ENCODE data around the gene TCERG1L. TPM values are rescaled to one million over a fixed set of nuclear protein-coding genes. Genes with fewer than 3 reads are reported as not detected.
"Not testable (repeated sequence)": the region's sequence is repeated elsewhere in the genome, so short reads cannot be mapped to it uniquely, and the experiment has no call there.

The TCERG1L gene
- polyA plus RNA-seq, 3 donors: 0.03 to 0.16 TPM; not detected in 1

DNA sequence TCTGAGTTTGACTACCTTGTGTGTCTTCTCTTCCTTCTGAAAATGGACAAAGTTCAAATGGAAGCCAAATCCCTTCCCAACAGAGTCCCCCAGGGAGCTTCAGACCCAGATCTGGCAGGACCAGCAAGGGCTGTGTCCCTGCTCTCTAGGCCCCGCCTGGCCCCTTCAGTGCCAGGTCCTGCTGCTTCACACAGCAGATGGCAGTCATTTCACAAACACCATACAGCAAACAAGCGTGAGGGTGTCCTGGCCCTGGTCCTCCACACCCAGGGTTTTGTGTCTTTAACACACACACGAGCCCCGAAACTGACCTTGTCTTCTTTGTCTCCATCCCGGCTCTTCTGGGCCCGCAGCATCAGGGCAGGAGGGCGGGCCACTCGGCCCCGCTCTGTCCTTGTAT is 145.0 kb downstream of the TCERG1L start:
- no peak overlapping the region for H3K27ac ChIP-seq (ENCODE audit: low read depth, low read length)
- WGBS, 3 donors: 85 to 91% (median 91%) methylated on average over 9 of the region's 9 CpGs

DNA sequence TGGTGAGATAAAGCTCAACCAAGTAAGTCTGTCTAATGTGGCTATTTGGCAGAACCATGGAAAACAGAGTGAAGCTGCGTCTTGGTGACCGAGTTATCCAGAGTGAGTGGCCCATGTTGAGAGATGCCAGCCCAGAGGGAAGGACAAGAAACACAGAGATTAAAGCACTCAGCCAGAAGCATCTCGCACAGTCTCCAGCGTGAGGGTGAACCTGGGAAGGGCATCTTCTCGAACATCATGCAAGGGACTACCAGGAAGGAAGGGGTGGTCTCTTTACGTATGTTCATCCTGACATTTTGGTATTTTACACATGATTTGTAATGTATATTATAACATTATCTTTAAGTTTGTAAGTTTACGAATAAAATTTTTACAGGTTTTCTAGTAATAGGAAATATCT is 146.4 kb downstream of the TCERG1L start:
- WGBS, 3 donors: 74 to 87% (median 76%) methylated on average over 7 of the region's 7 CpGs
- H3K27ac ChIP-seq (ENCODE audit: low read depth, low read length): no peak overlapping the region

DNA sequence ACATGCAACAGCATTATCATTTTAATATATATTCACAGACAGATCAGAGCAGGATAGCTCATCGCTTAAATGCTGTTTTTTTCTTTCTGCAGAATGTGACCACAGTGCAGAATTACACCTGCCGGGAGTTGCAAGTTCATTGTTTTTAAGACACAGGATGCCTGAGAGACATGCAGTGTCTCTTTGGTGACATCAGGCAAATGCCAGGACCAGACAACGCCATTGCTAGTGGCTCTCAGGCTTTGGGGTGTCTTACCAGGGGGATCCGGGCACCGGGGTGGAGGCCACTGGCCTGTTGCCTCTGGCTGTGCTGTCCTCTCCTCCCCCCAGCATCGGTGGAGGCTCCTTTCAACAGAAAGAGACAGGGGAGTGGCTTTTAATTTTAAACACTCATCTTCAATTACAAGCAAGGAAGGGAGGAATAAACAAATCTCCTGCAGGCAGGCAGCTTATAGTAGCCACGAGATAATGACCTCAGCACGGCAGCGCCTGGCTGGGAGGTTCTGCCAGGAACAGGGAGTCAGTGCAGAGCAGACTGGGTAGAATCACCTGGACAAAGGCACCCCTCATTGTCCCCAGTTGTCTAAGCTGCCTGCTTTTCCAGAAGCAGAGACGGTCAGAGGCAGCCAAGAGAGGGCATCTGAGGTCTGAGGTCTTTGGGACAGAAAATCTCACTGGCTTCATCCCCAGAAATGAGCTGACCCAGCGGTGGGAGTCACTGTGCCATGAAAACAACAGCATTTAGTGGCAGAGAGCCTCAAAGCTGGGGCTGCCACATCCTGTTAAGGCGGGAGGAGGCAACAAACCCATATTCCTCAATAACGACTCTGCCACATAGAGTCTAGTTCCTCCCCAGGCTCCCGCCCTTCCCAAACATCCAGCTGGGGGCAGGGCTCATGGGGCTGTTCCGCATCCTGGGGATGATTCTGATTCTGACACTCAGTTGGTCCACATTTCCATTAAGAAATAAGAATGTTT is 148.4 kb downstream of the TCERG1L start:
- H3K27ac ChIP-seq (ENCODE audit: low read depth, low read length): no peak overlapping the region
- 51 to 78% (median 53%) methylated on average over 15 of the region's 15 CpGs for WGBS, 3 donors

DNA sequence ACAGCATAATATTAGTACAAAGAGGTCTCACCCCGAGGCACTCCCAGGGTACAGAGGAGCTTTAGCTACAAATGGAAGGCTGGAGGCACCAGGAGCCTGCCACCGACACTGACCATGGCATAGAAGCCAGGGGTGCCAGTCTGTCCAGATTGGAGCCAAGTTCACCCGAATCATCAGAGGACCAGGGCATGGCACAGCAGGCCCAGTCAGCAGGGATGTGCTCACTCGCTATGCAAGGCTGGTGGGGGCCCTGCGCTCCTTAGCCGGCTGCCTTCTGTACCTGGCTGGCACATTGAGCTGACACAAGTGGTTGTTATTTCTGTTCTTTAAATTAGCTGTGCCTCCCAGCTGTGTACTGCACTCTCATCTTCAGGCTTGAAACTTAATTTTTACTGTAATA is 149.3 kb downstream of the TCERG1L start:
- WGBS, 3 donors: 79 to 90% (median 84%) methylated on average over 6 of the region's 6 CpGs
- no peak overlapping the region for H3K27ac ChIP-seq (ENCODE audit: low read depth, low read length)

DNA sequence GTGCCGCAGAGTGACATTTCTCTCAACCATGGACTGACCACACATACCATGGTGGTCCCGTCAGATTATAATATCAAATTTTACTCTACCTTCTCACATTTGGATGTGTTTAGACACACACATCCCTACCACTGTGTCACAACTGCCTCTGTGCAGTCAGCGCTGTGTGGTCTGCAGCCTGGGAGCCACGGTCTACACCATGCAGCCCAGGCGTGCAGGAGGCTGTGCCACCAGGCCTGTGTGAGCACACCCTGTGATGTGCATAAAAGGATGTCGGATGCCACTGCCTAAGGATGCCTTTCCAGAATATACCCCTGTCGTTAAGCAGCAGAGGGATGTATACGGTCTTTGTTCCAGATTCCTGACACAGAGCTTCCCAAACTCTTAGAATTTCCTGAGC is 150.4 kb downstream of the TCERG1L start:
- no peak overlapping the region for H3K27ac ChIP-seq (ENCODE audit: low read depth, low read length)
- 88 to 92% (median 90%) methylated on average over 8 of the region's 8 CpGs for WGBS, 3 donors

DNA sequence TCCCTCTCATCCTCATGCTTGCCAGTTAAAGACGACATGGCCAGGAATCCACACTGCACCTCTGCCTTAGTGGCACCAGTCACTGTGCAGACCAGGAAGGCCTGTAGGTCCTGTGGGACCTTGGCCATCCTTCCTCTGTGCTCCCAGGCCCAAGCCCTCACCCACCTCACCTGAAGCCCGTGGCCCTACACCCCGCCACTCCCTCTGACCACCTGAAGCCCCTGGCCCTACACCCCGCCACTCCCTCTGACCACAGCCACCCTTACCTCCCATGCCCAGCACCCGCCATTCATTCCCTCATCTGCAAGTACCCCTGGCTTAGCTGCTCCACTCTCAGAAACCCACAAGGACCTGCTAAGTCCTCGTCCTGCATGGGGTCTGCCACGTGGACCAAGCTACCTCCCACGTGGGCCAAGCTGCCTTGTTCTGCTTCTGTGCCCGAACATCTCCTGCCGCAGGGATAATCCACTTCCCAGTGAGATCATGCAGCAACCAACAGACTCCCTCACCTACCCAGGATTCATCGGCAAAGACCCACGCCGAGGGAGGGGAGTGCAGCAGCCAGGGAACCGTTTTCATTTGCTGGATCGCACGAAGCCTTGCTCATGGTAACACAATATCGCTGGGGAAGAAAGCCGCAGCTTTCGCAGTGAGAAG is 151.2 kb downstream of the TCERG1L start:
- WGBS, 3 donors: 86 to 89% (median 87%) methylated on average over 19 of the region's 19 CpGs
- H3K27ac ChIP-seq (ENCODE audit: low read depth, low read length): no peak overlapping the region

DNA sequence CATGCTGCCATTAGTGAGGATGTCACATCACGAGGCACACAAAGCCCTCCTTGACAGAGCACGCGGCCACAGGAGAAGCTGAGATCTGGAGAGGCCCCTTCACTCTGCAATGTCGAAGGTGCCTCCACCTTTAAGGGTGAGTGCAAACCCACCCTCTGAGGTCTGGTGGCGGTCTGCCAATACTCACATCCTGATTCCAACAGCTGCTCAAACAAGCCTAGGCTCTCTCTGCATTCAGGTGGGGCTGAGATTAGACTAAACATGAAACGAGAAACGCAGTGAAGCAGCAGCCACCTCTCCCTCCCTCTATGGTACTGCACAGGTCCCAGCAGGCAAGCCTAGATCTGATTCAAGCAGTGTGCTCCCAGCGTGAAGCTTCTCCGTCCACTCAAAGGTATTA is 151.8 kb downstream of the TCERG1L start:
- 77 to 83% (median 78%) methylated on average over 9 of the region's 9 CpGs for WGBS, 3 donors
- no peak overlapping the region for H3K27ac ChIP-seq (ENCODE audit: low read depth, low read length)

DNA sequence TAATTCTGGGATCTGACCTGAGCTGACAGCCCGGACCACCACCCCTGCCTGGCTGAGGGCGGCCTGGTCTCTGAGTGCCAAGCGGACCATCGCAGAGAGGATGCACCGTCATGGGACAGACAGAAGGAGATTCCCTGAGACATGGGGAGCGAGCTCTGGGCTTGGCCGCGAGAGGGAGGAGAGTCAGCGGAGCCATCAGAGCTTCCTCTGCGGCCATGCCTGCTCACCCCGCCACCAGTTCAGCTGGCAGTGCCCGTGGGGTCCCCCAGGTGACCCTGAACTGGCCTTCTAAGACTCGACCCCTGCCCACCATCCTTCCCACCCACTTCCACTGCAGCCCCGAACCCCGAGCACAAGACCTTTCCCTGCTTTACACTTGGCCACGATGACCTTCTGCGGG is 152.8 kb downstream of the TCERG1L start:
- 85 to 94% (median 87%) methylated on average over 16 to 17 of the region's 17 CpGs for WGBS, 3 donors
- no peak overlapping the region for H3K27ac ChIP-seq (ENCODE audit: low read depth, low read length)

DNA sequence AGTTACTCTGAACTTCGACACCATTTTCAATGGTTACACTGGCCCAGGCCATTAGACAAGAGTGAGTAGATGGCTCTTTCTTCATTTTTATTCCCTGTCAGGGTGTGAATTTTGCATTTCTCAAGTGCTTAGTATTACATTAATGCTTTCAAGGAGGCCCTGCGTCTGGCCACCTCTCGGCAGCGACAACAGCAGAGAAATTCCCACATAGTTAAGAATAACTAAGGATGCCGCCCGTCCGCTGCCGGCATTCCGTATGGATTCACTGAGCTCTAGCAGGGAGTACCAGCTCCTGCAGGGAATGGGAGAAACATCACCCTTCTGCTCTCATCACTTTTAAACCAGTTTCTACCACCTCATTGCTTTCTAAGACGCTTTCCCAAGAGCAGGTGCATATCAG is 153.6 kb downstream of the TCERG1L start:
- no peak overlapping the region for H3K27ac ChIP-seq (ENCODE audit: low read depth, low read length)
- WGBS, 3 donors: 85 to 88% (median 87%) methylated on average over 10 of the region's 10 CpGs

DNA sequence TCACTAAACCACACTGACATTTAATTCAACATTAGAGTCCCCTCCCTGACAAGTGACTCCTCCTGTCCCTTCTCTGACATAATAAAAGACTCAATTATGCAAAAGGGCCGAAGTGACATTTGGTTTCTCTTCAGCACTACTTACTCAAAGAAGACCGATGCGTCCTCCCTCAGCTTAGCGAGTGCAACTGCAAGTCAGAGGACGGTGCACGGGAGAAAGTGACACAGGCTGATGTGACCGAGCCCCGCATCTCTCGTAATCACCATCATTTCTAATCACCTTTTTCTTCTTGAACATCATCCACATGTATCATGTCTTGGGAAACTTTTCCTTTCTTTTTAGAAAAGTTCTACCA is 155.7 kb downstream of the TCERG1L start:
- H3K27ac ChIP-seq (ENCODE audit: low read depth, low read length): no peak overlapping the region
- WGBS, 3 donors: 49 to 73% (median 54%) methylated on average over 9 of the region's 9 CpGs

DNA sequence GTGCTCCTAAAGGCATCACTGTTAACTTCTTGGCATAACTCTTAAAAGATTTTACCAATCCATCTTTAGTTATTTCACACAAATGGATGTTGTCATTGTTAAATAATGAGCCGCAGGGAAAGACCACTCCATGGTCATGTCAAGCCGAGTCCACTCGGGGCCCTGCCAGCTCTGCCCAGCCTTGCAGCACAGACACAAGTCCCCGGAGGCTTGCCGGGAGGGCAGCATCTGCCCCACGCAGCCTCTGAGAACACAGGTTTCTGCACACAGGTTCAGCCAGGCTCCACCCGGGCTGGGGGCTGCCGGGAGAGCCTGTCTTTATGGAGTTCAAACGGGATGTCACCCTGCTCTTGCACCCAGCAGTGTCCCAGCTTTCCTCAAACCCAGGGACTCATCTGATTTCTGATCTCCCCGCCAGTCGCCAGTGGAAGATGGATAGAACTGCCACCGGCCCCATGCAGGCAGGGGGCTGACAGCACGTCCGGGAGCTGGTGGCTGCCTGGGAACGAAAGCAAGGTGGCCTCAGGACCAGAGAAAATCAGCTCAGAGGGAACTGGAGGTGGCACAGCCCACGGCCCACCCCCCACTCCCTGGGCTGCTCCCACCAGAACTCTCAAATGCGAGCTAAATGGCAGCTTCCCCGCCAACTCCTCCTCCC is 156.2 kb downstream of the TCERG1L start:
- no peak overlapping the region for H3K27ac ChIP-seq (ENCODE audit: low read depth, low read length)
- 52 to 65% (median 56%) methylated on average over 18 of the region's 18 CpGs for WGBS, 3 donors

DNA sequence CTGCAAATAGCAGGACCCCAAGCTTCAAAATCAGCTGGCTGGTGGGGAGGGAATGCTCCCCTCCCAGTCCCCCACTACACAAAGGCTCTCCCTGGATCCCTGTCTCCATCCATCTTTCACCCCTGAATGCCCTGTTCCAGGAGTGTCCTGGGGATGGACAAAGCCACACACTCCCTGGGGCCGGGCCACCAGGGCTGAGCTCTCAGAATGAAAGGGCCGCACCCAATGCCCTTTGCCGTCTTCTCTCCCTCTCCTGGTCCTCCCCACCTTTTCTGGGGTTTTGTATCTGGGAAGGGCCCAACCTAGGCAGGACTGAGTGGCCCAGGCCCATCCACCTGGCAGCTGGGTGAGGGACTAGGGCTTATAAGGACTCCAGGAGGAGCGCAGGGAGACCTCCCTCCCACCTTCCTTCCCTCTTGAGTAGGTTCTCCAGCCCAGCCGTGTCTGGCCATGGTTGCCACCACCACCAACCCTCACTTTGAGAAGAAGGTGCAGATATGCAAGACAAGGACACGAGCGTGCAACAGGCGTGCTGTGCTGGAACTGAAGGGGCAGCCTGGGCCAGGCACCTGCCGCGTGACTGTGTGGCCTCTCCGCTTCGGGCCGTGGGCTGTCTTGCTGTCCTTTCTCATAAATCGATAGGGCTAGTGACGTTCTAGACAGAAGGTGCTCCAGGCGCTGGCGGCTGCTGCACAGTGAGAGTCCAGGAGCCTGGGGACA is 157.1 kb downstream of the TCERG1L start:
- H3K27ac ChIP-seq (ENCODE audit: low read depth, low read length): no peak overlapping the region
- 78 to 89% (median 82%) methylated on average over 16 to 17 of the region's 17 CpGs for WGBS, 3 donors

DNA sequence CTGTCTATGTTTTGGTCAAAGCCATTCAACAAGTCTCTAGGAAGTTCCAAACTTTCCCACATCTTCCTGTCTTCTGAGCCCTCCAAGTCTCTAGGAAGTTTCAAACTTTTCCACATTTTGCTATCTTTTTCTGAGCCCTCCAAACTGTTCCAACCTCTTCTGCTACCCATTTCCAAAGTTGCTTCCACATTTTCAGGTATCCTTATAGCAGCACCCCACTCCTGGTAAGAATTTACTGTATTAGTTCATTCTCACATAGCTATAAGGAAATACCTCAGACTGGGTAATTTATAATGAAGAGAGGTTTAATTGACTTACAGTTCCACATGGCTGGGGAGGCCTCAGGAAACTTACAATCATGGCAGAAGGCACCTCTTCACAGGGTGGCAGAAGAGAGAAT is 159.1 kb downstream of the TCERG1L start:
- H3K27ac ChIP-seq (ENCODE audit: low read depth, low read length): not testable (repeated sequence)

DNA sequence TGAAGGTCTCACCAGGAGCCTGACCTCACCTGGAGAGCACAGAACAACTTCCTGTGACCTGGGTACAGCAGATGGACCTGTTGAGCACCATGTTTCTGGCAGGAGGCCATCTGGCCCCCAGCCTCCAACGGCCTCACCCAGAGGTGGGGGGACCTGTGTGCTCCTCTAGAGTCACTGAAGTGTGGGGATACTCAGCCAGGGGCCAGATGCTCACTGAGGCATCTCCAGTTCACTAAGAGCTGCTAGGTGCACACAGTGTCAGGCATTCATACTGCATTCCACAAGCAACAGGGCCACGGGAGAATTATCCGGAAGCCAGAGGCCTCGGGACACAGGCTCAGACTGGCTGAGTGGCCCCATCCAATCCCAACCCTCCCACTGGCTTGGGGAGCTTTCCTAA is 161.4 kb downstream of the TCERG1L start:
- H3K27ac ChIP-seq (ENCODE audit: low read depth, low read length): no peak overlapping the region
- 59 to 69% (median 63%) methylated on average over 3 to 4 of the region's 4 CpGs for WGBS, 3 donors

DNA sequence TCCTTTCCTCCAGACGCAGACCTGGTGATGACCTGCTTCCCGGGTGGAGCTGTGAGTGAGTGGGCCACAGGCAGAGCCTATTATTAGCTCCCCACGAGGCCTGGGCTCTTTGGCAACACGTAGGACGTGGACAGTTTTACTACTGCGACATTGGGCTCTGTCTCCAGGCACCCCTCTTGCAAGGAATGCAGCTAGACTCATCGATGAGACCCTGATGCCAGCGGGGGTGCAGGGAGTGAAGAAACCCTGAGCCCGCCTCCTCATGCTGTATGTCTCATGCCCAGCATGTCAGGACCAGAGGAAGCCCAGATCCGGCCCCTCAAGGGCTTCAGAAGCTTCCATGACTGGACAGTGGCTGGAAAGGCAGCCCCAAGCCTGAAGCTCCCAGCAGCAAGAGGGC is 161.9 kb downstream of the TCERG1L start:
- 82 to 92% (median 85%) methylated on average over 10 of the region's 10 CpGs for WGBS, 3 donors
- no peak overlapping the region for H3K27ac ChIP-seq (ENCODE audit: low read depth, low read length)

DNA sequence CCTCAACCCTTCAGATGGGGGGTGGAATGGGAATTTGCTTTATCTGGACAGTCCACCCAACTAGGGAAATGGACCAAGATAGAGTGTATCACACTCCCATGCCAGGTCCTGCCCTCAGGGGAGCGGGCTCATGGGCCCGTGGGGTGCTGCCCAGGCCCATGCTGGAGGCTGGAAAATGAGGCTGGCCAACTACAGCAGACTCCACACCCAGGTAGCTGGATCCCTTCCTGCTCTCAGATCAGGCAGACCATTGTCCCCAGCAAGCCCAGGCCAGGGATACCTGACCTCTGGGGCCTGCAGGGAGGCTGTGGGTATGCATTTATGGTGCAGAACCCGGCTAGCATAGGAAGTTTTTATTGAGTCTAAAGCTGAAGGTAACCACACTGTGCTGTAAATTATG is 162.4 kb downstream of the TCERG1L start:
- whole genome bisulfite sequencing, 3 donors: 72 to 98% (median 77%) methylated on average over 3 of the region's 3 CpGs
- no peak overlapping the region for H3K27ac ChIP-seq (ENCODE audit: low read depth, low read length)

DNA sequence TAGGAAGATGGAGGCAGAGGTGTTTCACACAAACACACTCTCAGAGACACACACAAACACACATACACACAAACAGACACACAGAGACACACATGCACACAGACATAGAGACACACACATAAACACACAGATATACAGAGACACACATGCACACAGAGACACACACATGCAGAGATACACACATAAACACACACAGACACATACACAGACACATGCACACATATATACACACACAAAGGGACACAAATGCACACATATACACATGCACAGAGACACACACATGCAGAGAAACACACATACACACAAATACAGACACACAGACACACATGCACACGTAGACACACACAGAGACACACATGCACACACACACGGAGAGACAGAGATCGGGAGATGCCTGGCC is 163.3 kb downstream of the TCERG1L start:
- 91 to 96% (median 93%) methylated on average over 3 of the region's 3 CpGs for WGBS, 3 donors
- H3K27ac ChIP-seq (ENCODE audit: low read depth, low read length): no peak overlapping the region

DNA sequence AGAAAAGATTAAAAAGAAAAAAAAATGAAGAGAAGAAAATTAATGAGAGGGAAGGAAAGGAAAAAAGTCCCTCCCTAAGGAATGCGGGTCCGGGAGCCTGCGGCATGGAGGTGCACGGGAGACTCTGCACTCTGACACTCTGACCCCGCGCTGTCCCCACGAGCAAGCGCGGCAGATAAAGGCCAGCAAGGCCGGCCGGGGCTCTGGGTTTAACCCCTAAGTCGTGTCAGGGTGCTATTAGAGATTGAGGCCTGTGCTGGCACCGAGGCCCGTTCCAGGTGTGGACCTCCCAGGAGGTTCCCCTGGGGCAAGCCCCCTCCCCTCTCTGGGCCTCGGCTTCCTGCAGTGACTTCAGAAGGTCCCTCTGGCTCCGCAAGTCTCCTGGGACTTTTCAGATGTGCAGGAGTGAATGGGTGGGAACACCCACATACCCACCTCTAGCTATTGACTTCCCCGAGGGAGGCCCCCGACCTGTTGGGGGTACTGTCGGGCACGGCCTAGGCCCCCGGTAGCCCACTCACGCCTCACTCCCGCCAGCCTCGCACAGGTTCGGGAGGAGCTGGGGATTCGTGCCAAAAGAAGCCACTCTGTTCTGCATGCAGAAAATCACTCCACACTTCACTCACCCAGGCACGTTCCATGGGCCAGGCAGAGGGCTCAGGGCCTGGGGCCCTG is 164.1 kb downstream of the TCERG1L start:
- WGBS, 3 donors: 54 to 73% (median 71%) methylated on average over 27 of the region's 27 CpGs
- no peak overlapping the region for H3K27ac ChIP-seq (ENCODE audit: low read depth, low read length)

All from adipose tissue (tissue), 3 donors.